GM19025 (cell line): ENCODE data around the gene B4GALNT1.
"Not testable (repeated sequence)": the region's sequence is repeated elsewhere in the genome, so short reads cannot be mapped to it uniquely, and the experiment has no call there.

ENCODE experiments used
- ATAC-seq: cut with Tn5 transposase; IDR thresholded peaks from one replicate; pipeline ENCODE4 v1.9.1; 2021; ENCODE audit warnings: mild to moderate bottlenecking, low read depth, moderate library complexity; ENCODE audit not compliant: unreplicated experiment

B4GALNT1 gene

DNA sequence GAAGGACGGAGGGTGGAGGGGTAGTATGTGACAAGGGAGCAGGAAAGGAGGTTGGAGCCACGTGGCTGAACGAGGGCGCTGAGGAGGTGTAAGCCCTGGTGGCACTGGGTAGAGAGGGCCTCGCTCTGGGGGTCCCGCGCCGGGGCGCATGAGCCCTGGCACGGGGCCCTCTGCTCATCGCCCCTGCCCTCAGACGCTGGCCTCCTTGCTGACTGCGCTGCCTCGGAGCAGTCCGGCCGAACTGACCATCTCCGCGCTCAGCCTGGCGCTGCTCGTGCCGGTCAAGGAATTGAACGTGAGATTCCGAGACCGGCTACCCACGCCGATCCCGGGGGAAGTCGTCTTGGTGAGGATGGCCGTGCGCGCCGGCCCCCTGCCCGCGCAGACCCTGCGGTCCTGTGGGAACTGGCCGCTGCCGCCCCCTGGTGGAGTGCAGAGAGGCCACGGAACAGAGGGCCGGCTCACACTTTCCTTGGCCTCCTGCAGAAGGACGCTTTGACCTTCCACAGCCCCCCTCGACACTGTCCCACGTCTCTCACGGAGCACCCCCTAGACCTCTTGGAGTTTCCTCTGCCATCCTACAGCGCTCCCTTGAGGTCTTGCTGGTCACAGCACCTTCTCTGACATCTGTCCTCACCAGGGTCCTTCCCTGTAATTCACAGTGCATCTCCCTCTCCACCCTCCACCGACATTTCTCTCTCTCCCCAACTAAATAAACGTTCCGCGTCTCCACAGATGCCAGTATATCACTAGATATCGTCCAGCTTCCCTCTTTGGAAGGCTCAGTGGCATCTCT lies 11.3 kb downstream of the B4GALNT1 start:
- ATAC-seq = peak; percentile 49

DNA sequence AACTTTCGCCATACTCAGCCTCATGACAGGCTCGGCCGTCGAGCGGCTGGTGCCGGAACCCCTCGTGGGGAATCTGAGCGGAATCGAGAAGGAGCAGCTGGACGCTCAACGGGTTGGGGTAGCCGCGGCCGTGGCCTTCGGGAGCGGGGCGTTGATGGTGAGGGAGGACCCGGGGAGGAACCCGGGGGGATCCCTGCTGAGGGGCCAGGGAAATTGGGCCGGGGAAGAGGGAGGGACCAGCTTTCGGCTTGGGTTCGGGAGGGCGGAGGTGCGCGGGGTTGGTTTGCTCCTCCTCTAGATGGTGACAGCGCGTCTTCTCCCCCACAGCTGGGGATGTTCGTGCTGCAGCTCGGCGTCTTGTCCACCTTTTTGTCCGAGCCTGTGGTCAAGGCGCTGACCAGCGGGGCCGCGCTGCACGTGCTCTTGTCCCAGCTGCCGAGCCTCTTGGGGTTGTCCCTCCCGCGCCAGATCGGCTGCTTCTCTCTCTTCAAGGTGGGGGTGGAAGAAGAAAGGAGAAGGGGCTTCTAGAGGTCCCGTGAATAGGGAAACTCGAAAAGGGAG lies 12.0 kb downstream of the B4GALNT1 start:
- ATAC-seq = no peak

DNA sequence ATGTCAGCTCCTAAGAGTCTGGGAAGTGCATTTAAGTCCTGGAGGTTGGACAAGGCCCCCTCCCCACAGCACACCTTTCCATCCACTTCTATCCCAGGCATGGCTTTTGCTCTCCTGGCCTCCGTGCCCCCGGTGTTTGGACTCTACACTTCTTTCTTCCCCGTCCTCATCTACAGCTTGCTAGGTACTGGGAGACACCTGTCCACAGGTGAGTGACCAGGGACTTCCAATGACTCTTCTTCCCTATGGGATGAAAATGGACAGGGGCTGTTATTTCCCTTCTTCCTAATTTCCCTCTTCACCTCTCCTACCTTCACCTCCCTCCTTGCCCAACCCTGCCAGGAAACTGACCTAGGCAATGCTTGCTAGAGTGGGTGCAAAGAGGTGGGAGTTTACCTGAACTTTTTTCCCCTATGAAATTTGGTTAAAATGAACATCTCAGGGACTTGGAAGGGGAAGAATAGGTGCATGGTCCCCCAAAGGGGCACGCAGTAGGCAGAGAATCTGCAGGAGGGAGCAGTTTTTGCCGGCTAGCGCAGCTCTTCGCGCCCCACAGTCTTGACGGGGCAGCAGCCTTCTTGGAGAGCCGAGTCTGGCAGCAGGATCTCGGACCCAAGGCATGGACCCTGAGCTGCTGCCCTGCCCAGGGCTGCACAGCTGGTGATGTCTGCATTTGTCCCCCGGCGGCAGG lies 12.6 kb downstream of the B4GALNT1 start:
- no peak for ATAC-seq

- ATAC-seq = no peak
These were observed 13.4 kb downstream of the B4GALNT1 start for GRCh38 chr12:57619434-57620244.

DNA sequence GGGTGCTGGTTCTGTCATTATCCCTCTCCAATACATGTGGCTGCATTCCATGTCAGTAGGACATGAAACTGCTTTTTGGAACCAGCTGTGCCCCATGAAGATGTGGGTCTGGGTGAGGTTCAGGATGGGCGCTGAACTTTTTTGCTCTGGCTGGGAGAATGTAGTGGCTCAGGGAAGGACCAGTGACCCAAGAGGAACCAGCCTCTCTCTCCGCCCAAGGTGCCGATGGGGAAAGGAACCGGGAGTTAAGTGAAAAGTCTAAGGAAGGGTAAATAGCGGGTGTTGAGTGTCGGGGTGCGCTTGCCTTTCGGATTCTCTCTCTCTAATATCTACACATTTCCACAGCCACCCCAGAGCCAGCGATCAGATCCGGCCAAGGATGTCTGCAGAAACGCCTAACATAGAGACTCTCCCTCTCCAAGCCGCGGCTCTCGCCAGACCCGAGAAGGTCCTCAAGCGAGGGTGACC lies 14.0 kb downstream of the B4GALNT1 start:
- no peak for ATAC-seq

DNA sequence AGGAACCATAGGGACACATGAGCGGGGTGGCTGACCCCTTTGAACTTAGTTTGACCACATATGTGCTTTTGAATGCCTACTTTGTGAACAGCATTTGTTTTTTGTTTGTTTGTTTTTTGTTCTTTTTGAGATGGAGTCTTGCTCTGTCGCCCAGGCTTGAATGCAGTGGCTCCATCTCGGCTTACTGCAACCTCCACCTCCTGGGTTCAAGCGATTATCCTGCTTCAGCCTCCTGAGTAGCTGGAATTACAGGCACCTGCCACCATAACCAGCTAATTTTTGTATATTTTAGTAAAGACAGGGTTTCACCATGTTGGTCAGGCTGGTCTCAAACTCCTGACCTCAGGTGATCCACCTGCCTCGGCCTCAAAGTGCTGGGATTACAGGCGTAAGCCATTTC lies 14.6 kb downstream of the B4GALNT1 start:
- ATAC-seq = not testable (repeated sequence)

- ATAC-seq = no peak
These were observed 15.1 kb downstream of the B4GALNT1 start for GRCh38 chr12:57617942-57618341.

- no peak for ATAC-seq
These were observed 16.5 kb downstream of the B4GALNT1 start for GRCh38 chr12:57616383-57617101.

DNA sequence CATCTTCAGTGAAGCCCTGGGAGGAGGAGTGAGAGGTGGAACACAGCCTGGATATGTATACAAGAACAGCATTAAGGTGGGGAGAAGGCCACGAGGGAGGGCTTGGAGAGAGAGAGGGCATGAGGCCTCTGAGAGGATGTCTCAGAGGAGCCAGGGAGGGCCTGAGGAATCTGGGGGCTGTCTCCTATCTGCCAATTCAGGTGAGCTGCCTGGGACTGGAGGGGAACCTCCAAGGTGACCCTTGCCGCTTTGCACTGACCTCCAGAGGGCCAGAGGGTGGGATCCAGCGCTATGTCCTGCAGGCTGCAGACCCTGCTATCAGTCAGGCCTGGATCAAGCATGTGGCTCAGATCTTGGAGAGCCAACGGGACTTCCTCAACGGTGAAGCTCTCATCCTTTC lies 17.4 kb downstream of the B4GALNT1 start:
- no peak for ATAC-seq

DNA sequence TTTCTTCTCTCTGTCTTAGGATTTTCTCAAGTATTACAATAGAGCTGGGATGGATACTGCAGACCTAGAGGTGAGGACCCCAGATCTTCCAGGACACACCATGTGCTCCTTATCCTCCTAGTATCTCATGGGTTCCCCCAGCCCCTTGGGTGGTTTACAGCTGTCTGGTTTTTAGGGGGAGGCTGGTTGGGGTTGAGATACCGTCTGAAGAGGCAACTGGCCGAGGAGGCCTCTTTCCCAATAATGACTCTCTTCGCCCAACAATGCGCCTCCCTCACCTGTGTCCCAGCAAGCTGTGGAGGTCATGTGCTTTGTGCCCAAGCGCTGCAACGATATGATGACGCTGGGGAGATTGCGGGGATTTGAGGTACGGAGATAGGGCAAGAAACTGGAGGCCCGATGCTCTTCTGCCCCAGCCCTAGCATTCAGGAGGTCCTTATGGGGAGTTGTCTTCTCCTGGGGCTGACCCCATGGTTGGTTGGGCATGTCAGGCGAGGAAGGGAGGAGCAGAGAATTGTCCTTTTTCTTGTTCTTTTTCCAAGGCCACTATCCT lies 18.0 kb downstream of the B4GALNT1 start:
- no peak for ATAC-seq

DNA sequence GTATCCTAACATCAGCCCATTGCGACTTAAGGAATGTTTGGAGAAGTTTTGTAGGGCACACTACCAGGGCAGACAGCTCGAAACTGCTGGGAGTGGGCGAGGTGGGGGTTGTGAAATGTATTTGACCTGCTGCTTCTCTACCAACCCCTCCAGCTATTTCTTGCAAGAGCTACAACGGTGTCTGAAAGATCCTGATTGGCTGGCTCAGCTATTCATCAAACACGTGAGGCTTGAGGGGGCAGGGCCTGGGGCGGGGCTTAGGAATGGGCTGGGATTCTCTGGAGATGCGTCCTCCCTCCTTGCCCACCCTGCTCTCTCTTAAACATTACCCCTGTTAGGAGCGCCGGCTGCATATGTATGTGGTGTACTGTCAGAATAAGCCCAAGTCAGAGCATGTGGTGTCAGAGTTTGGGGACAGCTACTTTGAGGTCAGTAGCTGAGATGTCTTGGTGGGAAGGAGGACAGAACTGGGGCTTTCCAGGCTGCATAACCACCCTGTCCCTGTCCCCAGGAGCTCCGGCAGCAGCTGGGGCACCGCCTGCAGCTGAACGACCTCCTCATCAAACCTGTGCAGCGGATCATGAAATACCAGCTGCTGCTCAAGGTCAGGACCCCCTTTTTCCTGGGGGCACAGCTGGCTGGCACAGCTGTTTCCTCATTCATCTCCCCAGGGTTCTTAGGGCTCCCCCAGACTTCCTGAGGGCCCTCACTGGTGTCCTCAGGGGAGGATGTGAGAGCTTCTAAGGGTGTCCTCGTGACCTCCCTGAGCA lies 18.6 kb downstream of the B4GALNT1 start:
- peak; percentile 61 for ATAC-seq

GRCh38 chr12:57613427-57614109 lies 19.4 kb downstream of the B4GALNT1 start:
- no peak for ATAC-seq

DNA sequence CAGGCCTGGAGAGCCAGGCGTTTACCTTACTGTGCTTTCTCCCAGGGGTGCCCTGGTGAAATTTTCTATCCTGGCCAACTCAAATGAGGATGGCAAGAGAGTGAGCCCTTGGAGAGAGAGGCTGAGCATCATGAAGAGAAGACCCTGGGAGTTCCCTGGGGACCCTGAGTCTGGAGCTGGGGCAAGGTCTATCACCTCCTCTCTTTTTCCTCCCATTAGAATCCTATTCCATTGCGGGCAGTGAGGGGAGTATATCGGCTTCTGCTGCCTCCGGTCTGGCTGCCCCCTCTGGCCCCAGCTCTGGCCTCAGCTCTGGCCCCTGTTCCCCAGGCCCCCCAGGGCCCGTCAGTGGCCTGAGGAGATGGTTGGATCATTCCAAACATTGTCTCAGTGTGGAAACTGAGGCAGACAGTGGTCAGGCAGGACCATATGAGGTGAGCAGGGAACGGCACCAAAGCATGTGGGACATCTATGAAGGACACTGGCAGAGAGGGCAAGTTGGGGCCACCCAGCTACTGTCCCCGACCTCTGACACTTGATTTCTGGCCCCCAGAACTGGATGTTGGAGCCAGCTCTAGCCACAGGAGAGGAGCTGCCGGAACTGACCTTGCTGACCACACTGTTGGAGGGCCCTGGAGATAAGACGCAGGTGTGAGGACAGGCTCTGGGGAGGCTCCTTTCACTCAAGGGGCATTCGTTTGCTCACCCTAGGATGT lies 20.1 kb downstream of the B4GALNT1 start:
- ATAC-seq = no peak

DNA sequence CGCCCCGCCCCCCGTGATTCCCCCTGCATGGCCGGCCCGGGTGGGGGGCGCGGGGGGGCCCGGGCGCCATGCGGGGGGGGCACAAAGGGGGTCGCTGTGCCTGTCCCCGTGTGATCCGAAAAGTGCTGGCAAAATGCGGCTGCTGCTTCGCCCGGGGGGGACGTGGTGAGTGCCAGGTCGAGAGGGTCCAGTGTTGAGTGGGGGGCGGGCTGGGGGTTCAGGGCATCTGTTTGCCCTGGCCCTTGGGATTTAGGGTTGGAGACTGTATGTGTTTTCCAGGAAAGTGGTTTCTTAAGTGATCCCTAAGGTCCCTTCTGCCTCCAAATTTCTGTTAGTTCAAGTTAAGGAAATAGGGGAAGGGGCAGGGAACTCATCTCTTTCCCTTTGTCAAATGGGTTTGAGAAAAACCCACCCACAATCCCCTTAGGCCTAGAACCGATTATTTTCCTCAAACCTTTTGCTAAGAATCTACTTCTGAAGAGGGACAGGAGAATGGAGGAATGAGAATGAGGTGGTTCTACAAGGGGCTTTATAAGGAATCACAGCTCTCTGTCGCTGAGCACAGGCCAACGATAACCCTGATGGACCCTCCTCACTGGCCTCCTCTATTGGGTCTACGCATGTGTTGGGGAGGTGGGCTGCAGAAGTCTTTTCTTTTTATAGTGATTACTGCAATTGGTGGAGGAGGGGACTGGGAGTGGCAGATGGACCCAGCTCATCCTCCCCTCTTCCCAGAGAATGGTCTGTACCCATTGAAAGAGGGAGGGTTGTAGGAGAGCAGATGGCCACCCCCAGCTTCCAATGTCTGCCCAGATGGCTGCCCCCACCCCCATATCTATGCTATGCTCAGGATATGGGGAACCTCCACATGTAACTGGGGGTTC lies 20.9 kb downstream of the B4GALNT1 start:
- no peak for ATAC-seq

DNA sequence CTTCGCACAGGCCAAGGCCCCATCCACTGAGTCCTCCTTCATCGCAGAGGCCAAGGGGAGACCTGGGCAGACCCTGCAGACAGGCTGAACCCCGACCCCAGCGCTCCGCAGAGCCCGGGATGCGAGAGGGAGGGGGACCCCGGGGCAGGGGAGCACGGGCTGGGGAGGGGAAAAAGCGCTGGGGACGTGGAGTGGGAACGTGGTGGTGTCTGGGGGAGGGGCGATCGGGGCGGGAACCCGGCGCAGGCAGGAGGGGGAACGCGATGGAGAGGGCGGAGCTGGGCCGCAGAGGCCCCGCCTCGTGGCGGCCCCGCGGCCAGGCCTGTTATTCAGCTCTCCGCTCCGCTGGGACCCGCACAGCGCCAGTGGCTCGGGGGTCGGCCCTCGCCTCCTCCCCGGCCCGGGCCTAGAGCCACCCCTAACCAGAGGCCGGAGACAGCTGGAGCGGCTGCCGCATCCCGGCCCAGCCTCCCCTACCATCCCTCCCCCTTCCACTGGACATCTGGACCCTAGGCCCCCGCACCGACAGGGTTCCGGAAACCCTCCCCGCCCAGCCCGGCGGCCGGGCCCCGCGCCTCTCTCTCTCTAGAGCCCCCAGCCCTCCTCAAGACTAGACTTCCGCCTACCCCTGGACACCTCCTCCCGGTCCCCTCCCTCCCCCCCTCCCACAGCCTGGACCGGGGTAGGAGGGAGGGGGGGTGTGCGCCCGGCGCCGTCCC lies 21.7 kb downstream of the B4GALNT1 start, which contains the start of gene ARHGEF25:
TSS of gene ARHGEF25 (plus strand) at position 328 of the 719 bp plus-strand sequence. CDS start 460 bp downstream, outside the sequence.
- ATAC-seq = peak; percentile 42

- ATAC-seq = no peak
These were observed 22.4 kb downstream of the B4GALNT1 start for GRCh38 chr12:57610554-57611107.
